Tracheal epithelial cell (primary cell): ENCODE measurements around the gene OR6C1. TPM values are rescaled to one million over a fixed set of nuclear protein-coding genes. Genes with fewer than 3 reads are reported as not detected.

Source experiments
- total RNA-seq: library from RNA; depleted of rRNA; stranded (reverse); fragments of >200 nt; gene quantifications from 2 replicates; pipeline ENCODE4 v1.2.1, GENCODE V29; 2014

OR6C1 gene
- not detected in 2 replicates for total RNA-seq

DNA sequence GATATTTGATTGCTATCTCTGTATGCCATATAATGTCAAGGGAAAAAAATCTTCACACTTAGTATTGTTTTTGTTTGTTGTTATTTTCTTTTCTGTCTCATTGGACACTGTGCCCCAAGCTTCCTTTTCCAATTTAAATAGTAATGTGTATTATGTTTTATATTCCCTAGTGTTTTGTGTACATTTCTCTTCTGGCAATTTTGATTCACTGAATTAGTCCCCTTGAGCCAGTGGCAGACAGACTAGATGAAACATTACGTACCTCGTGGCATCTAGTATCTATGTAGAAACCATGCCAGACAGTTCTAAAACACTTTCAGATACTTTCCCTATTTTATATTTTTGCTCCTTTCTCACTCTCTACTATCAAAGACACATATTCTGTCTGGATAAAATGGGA is at the start of gene OR6C1:
OR6C1 (plus strand) TSS at position 301 of the 400 bp plus-strand sequence. CDS start 6,257 bp downstream, outside the sequence.

DNA sequence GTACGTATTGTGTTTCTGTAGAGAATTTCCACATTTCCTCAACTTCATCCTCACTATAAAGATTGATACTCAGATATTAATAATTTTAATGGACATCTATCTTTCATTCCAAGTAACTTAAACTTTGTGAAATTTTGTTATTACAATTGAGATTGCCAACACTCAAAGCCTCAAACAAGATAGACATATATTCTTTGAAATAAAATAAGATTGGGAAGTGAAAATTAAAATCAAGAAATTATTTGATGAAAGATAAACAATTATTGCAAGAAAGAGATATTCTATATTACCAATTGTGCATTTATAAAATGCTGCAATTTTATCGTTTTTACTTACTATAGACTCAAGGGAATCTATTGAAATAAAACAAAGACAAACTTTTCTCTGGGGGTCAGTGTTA is 17.7 kb upstream of the OR6C1 start, which contains the start of gene OR6C6:
OR6C6 (minus strand) TSS at position 101 of the 400 bp plus-strand sequence. CDS start 1,337 bp downstream, outside the sequence.

DNA sequence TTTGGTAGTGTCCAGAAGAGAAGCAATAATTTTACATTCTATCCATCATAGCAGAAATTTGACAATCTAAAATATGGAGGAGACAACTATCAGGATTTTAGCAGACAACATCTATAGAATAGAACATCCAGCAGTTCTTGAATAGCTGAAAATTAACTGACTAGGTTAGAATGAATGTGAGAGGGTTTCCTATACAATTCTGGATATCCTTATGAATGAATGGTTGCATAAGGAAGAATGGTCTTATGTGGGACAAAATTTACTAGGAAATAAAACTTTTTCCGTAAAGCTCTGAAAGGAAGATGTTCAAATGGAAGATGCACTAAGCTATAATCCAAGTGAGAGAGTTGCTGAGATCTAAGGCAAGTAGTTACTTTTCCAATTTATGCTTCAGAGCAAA is 16.3 kb downstream of the OR6C1 start, which contains the start of gene OR6C3:
OR6C3 (plus strand) TSS at position 301 of the 400 bp plus-strand sequence. CDS start 955 bp downstream, outside the sequence.

DNA sequence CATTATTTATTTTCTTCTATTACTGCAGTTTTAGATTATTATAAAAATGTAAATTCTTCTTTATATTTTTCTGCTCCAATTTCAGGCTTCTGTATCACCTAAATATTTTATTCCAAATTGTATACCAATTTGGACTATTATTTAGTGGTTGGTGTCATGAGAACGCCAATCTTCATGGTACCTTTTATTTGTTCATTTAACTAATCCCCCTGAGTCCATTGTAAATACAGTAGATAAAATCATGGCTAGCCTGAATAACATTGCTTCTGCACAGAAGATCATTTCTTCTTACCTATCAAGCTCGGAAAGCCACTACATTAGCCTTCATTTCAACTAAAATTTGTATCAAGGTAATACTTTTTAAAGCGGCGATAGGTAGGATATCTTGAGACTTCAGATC is 48.5 kb downstream of the OR6C1 start, which contains the start of gene OR6C75:
OR6C75 (plus strand) TSS at position 301 of the 400 bp plus-strand sequence. CDS start 2,136 bp downstream, outside the sequence.

Other genes with a start within 250 kb of the OR6C1 start
- not detected in 2 replicates for gene OR9K2, start 187.9 kb upstream of the OR6C1 start, total RNA-seq
- gene OR10A7, start 93.3 kb upstream of the OR6C1 start, total RNA-seq = not detected in 2 replicates
- gene OR6C74, start 69.7 kb upstream of the OR6C1 start, total RNA-seq = not detected in 2 replicates
- not detected in 2 replicates for gene OR6C6, start 17.8 kb upstream of the OR6C1 start, total RNA-seq
- not detected in 2 replicates for gene OR6C3, start 16.4 kb downstream of the OR6C1 start, total RNA-seq
- not detected in 2 replicates for gene OR6C75, start 48.6 kb downstream of the OR6C1 start, total RNA-seq
- gene OR6C65, start 86.2 kb downstream of the OR6C1 start, total RNA-seq = not detected in 2 replicates
- gene OR6C76, start 111.9 kb downstream of the OR6C1 start, total RNA-seq = not detected in 2 replicates
- not detected in 2 replicates for gene OR6C2, start 129.7 kb downstream of the OR6C1 start, total RNA-seq
- not detected in 2 replicates for gene OR6C70, start 155.8 kb downstream of the OR6C1 start, total RNA-seq
- not detected in 2 replicates for gene OR6C68, start 178.0 kb downstream of the OR6C1 start, total RNA-seq
- gene OR6C4, start 235.3 kb downstream of the OR6C1 start, total RNA-seq = not detected in 2 replicates